Sigmoid colon (tissue), 3 donors: ENCODE results near the gene C6orf89.

Experiments used
- CTCF ChIP-seq, 4 experiments: fragments of 450-650 bp in 3 of 4; fragments of 200-600 bp in 1 of 4; IDR thresholded peaks; one replicate each; pipeline ENCODE4 v1.5.1; 2016 to 2019; ENCODE audit warnings: antibody characterized with exemption in 4 of 4, mild to moderate bottlenecking in 3 of 4, moderate library complexity in 2 of 4
- POLR2A ChIP-seq, 2 donors: fragments of 450-650 bp; IDR thresholded peaks; one replicate each; pipeline ENCODE4 v1.6.1; 2016; ENCODE audit warnings: antibody characterized with exemption in 2 of 2, mild to moderate bottlenecking in 2 of 2, moderate library complexity in 2 of 2

- TF ChIP-seq POLR2A (IDR thresholded peaks at IDR 0.05) (no peak), CTCF (IDR thresholded peaks at IDR 0.05) (no peak)
These were observed 28.6 kb downstream of the C6orf89 start for GRCh38 chr6:36914227-36914794.
